ENCODE measurements around the gene FAM110A.
"Not testable (repeated sequence)": the region's sequence is repeated elsewhere in the genome, so short reads cannot be mapped to it uniquely, and the experiment has no call there.

Gene FAM110A

GRCh38 chr20:833450-834150, at the start of gene FAM110A:
TSS of gene FAM110A (plus strand) at chr20:833715. CDS start at chr20:844805, 11,090 bp downstream.
- Mint-ChIP-seq H3K4me1 (peaks cover 48% of the 10 kb centered on the region), H3K4me3 (peak within 1 kb of the TSS; percentile 90), H3K27me3 (no peaks in the 10 kb centered on the region), H3K9me3 (no peaks in the 10 kb centered on the region), H3K27ac (ENCODE audit: low read depth) (peak within 1 kb of the TSS; percentile 91), H3K36me3 (ENCODE audit: insufficient read depth) (peaks cover 14% of the 10 kb centered on the region)
- DNase-seq (ENCODE audit: low spot score in 2 of 2): peak; percentile 92 to 95
- ATAC-seq (replicated peaks; ENCODE audit: extremely low read depth, poor library complexity, severe bottlenecking): peak; percentile 96

GRCh38 chr20:787825-788224, 45.7 kb upstream of the FAM110A start:
- H3K4me1 Mint-ChIP-seq: no peaks in the 10 kb centered on the region

GRCh38 chr20:791056-791455, 42.5 kb upstream of the FAM110A start:
- H3K27ac Mint-ChIP-seq (ENCODE audit: low read depth): no peak overlapping the region
- H3K4me1 Mint-ChIP-seq: no peaks in the 10 kb centered on the region
- H3K27me3 Mint-ChIP-seq: peaks cover 99% of the 10 kb centered on the region
- no peak for DNase-seq (ENCODE audit: low spot score in 2 of 2)
- H3K9me3 Mint-ChIP-seq: peaks cover 6% of the 10 kb centered on the region
- ATAC-seq (replicated peaks; ENCODE audit: extremely low read depth, poor library complexity, severe bottlenecking): no peak
- no peak overlapping the region for H3K4me3 Mint-ChIP-seq
- H3K36me3 Mint-ChIP-seq (ENCODE audit: insufficient read depth): peaks cover 2% of the 10 kb centered on the region

More at GRCh38 chr20:787825-788224, 45.7 kb upstream of the FAM110A start:
- ATAC-seq (replicated peaks; ENCODE audit: extremely low read depth, poor library complexity, severe bottlenecking): no peak
- peaks cover 99% of the 10 kb centered on the region for H3K27me3 Mint-ChIP-seq
- no peak for DNase-seq (ENCODE audit: low spot score in 2 of 2)
- no peak overlapping the region for H3K4me3 Mint-ChIP-seq
- H3K9me3 Mint-ChIP-seq: peaks cover 22% of the 10 kb centered on the region
- no peak overlapping the region for H3K27ac Mint-ChIP-seq (ENCODE audit: low read depth)
- no peaks in the 10 kb centered on the region for H3K36me3 Mint-ChIP-seq (ENCODE audit: insufficient read depth)

- H3K9me3 Mint-ChIP-seq: peaks cover 6% of the 10 kb centered on the region
- no peak overlapping the region for H3K4me3 Mint-ChIP-seq
- H3K4me1 Mint-ChIP-seq: no peaks in the 10 kb centered on the region
- H3K36me3 Mint-ChIP-seq (ENCODE audit: insufficient read depth): peaks cover 2% of the 10 kb centered on the region
- peaks cover 97% of the 10 kb centered on the region for H3K27me3 Mint-ChIP-seq
- no peak overlapping the region for H3K27ac Mint-ChIP-seq (ENCODE audit: low read depth)
- DNase-seq (ENCODE audit: low spot score in 2 of 2): no peak
- ATAC-seq (replicated peaks; ENCODE audit: extremely low read depth, poor library complexity, severe bottlenecking): no peak
Observed at GRCh38 chr20:792248-792647, 41.3 kb upstream of the FAM110A start.

- no peaks in the 10 kb centered on the region for H3K4me1 Mint-ChIP-seq
Observed at GRCh38 chr20:796921-797320, 36.6 kb upstream of the FAM110A start.

GRCh38 chr20:798746-799145, 34.8 kb upstream of the FAM110A start:
- not testable (repeated sequence) for H3K27ac Mint-ChIP-seq (ENCODE audit: low read depth); H3K36me3 Mint-ChIP-seq (ENCODE audit: insufficient read depth); ATAC-seq (replicated peaks; ENCODE audit: extremely low read depth, poor library complexity, severe bottlenecking); H3K4me1 Mint-ChIP-seq; H3K9me3 Mint-ChIP-seq; DNase-seq (ENCODE audit: low spot score in 2 of 2); H3K4me3 Mint-ChIP-seq
- peaks cover 93% of the 10 kb centered on the region for H3K27me3 Mint-ChIP-seq

More at GRCh38 chr20:796921-797320, 36.6 kb upstream of the FAM110A start:
- peaks cover 2% of the 10 kb centered on the region for H3K36me3 Mint-ChIP-seq (ENCODE audit: insufficient read depth)
- H3K27ac Mint-ChIP-seq (ENCODE audit: low read depth): no peak overlapping the region
- H3K4me3 Mint-ChIP-seq: no peak overlapping the region
- DNase-seq (ENCODE audit: low spot score in 2 of 2) (no peak), ATAC-seq (replicated peaks; ENCODE audit: extremely low read depth, poor library complexity, severe bottlenecking) (no peak)
- H3K9me3 Mint-ChIP-seq: peaks cover 2% of the 10 kb centered on the region
- H3K27me3 Mint-ChIP-seq: peaks cover 93% of the 10 kb centered on the region

GRCh38 chr20:800026-800425, 33.5 kb upstream of the FAM110A start:
- DNase-seq (ENCODE audit: low spot score in 2 of 2); H3K9me3 Mint-ChIP-seq; H3K4me1 Mint-ChIP-seq; H3K4me3 Mint-ChIP-seq; H3K36me3 Mint-ChIP-seq (ENCODE audit: insufficient read depth); H3K27ac Mint-ChIP-seq (ENCODE audit: low read depth); ATAC-seq (replicated peaks; ENCODE audit: extremely low read depth, poor library complexity, severe bottlenecking): not testable (repeated sequence)
- H3K27me3 Mint-ChIP-seq: peaks cover 80% of the 10 kb centered on the region

GRCh38 chr20:801678-802077, 31.8 kb upstream of the FAM110A start:
- Mint-ChIP-seq H3K27me3 (peaks cover 76% of the 10 kb centered on the region), H3K9me3 (no peaks in the 10 kb centered on the region), H3K4me1 (no peaks in the 10 kb centered on the region), H3K36me3 (ENCODE audit: insufficient read depth) (no peaks in the 10 kb centered on the region), H3K27ac (ENCODE audit: low read depth) (no peak overlapping the region), H3K4me3 (no peak overlapping the region)
- ATAC-seq (replicated peaks; ENCODE audit: extremely low read depth, poor library complexity, severe bottlenecking) (no peak), DNase-seq (ENCODE audit: low spot score in 2 of 2) (no peak)

GRCh38 chr20:805713-806112, 27.8 kb upstream of the FAM110A start:
- Mint-ChIP-seq H3K9me3 (no peaks in the 10 kb centered on the region), H3K4me3 (no peak overlapping the region), H3K27ac (ENCODE audit: low read depth) (no peak overlapping the region), H3K36me3 (ENCODE audit: insufficient read depth) (no peaks in the 10 kb centered on the region), H3K4me1 (no peaks in the 10 kb centered on the region), H3K27me3 (peaks cover 66% of the 10 kb centered on the region)
- ATAC-seq (replicated peaks; ENCODE audit: extremely low read depth, poor library complexity, severe bottlenecking): no peak
- DNase-seq (ENCODE audit: low spot score in 2 of 2): no peak

- peaks cover 83% of the 10 kb centered on the region for H3K27me3 Mint-ChIP-seq
- H3K4me1 Mint-ChIP-seq; ATAC-seq (replicated peaks; ENCODE audit: extremely low read depth, poor library complexity, severe bottlenecking); H3K4me3 Mint-ChIP-seq; DNase-seq (ENCODE audit: low spot score in 2 of 2); H3K36me3 Mint-ChIP-seq (ENCODE audit: insufficient read depth); H3K9me3 Mint-ChIP-seq; H3K27ac Mint-ChIP-seq (ENCODE audit: low read depth): not testable (repeated sequence)
Observed at GRCh38 chr20:811776-812434, 21.6 kb upstream of the FAM110A start.

GRCh38 chr20:812435-812814, 21.1 kb upstream of the FAM110A start:
- H3K27ac Mint-ChIP-seq (ENCODE audit: low read depth); H3K4me1 Mint-ChIP-seq; DNase-seq (ENCODE audit: low spot score in 2 of 2); ATAC-seq (replicated peaks; ENCODE audit: extremely low read depth, poor library complexity, severe bottlenecking); H3K9me3 Mint-ChIP-seq; H3K4me3 Mint-ChIP-seq; H3K36me3 Mint-ChIP-seq (ENCODE audit: insufficient read depth): not testable (repeated sequence)
- peaks cover 83% of the 10 kb centered on the region for H3K27me3 Mint-ChIP-seq

- no peak for DNase-seq (ENCODE audit: low spot score in 2 of 2)
- peaks cover 80% of the 10 kb centered on the region for H3K27me3 Mint-ChIP-seq
- H3K27ac Mint-ChIP-seq (ENCODE audit: low read depth): no peak overlapping the region
- H3K36me3 Mint-ChIP-seq (ENCODE audit: insufficient read depth): peaks cover 4% of the 10 kb centered on the region
- no peak overlapping the region for H3K4me3 Mint-ChIP-seq
- no peak for ATAC-seq (replicated peaks; ENCODE audit: extremely low read depth, poor library complexity, severe bottlenecking)
- peaks cover 5% of the 10 kb centered on the region for H3K4me1 Mint-ChIP-seq
- H3K9me3 Mint-ChIP-seq: no peaks in the 10 kb centered on the region
Observed at GRCh38 chr20:813390-813789, 20.1 kb upstream of the FAM110A start.

- DNase-seq (ENCODE audit: low spot score in 2 of 2): no peak
- Mint-ChIP-seq H3K9me3 (no peaks in the 10 kb centered on the region), H3K36me3 (ENCODE audit: insufficient read depth) (peaks cover 16% of the 10 kb centered on the region), H3K4me3 (no peak overlapping the region), H3K4me1 (peaks cover 5% of the 10 kb centered on the region), H3K27ac (ENCODE audit: low read depth) (no peak overlapping the region), H3K27me3 (peaks cover 62% of the 10 kb centered on the region)
- no peak for ATAC-seq (replicated peaks; ENCODE audit: extremely low read depth, poor library complexity, severe bottlenecking)
Observed at GRCh38 chr20:815226-815625, 18.3 kb upstream of the FAM110A start.

Data from central memory CD8-positive, alpha-beta T cell (primary cell).